Glomerular visceral epithelial cell (primary cell): ENCODE data around the gene GFRA1.
"Not testable (repeated sequence)": the region's sequence is repeated elsewhere in the genome, so short reads cannot be mapped to it uniquely, and the experiment has no call there.

Experiments used
- DNase-seq: peaks from one replicate; pipeline ENCODE4 v3.0.0-alpha.2; 2016; ENCODE audit errors: extremely low spot score

The GFRA1 gene

GRCh38 chr10:116038259-116038658 lies 234.7 kb downstream of the GFRA1 start:
- DNase-seq = no peak

GRCh38 chr10:116035406-116035805 lies 237.6 kb downstream of the GFRA1 start:
- not testable (repeated sequence) for DNase-seq

DNA sequence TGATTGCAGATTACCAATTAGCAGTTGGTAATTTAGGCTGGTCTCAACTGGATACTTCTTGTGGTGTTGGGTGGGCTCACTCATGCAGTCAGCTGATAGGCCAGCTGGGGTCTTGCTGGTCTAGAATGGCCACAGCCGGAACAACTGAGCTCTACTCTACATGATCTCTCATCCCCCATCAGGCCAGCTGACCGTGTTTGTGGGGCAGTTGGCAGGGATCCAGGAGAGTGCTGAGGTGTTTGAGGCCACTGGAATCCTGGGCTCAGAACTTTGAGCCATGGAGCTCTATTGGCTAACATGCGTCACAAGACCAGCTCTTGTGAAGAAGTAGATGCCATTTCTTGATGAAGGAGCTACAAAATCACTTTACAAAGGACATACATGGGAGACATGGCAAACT lies 242.4 kb downstream of the GFRA1 start:
- peak; percentile 19 for DNase-seq

GRCh38 chr10:116029826-116030225 lies 243.2 kb downstream of the GFRA1 start:
- no peak for DNase-seq

DNA sequence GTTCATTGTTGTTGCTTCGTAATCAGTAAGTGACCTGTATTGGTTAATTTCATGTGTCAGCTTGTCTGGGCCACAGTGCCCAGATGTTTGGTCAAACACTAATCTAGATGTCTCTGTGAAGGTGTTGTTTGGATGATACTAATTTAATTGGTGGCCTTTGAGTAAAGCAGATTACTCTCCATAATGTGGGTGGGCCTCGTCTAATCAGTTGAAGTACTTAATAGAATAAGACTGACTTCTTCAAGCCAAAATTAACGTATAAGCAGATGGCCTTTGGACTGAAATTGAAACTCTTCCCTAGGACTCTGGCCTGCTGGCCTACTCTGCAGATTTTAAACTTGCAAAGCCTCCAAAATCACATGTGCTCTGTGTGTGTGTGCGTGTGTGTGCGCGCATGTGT lies 245.7 kb downstream of the GFRA1 start:
- DNase-seq = no peak

DNA sequence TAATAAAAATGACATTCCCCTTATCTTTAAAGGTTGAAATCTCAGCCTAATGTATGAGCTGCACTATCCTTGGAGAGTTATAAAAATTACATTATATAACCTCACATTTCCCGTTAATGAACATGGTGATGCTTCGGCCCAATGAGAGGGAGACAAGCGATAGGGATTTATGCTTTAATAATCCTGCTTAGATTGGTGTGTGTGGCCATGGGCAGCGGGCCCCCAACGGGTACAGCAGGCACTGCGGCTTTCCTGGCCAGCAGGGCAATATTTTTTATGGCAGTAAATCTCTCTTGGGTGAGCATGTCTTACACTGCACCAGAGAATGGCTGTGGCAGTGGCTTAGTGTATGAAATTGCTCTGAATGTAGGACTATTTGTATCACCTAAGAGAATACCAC lies 246.3 kb downstream of the GFRA1 start:
- no peak for DNase-seq

DNA sequence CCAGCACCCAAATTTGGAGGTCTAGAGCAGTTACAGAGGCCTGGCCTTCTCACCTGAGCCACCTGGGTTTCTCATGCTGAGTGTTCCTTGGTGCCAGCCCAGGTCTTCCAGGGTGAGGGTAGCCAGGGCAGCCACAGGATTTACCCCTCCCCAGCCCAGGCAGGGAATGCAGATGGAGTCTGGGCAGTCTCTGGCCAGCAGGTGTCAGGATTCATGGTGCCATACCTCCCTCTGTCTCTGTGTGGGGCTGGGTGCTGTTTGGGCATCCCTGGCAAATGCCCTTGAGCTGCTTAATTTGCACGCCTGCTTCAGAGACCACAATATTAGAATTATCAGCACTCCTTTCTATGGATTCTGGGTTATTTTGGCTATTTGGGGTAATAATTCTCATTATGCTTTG lies 246.7 kb downstream of the GFRA1 start:
- DNase-seq = no peak

DNA sequence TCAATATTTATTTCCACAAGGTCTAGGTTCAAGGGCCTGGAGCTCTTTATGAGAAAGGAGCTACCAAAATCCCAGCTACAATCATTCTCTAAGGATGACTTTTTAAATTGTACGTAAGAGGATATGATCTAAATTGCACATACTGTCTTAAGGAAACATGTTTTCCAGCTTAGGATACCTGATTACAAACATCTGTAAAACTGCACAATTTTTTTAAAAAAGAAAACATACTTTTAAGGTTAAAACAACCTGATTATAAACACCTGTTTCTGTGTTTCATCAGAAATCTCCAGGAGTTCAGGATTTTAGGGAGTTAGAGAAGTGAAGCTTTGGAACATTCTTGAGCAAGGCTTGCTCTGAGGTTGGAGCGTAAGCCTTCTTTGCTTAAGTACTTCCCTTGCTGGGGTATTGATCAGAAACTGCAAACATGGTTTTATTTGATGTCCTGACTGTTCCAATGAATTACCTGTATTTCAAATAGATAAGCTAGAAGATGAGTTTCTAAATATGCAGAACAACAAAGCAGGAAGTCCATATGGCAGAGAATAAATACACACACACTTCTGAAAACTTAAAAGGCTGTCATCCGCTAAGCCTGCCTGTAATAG lies 248.6 kb downstream of the GFRA1 start:
- DNase-seq = no peak

DNA sequence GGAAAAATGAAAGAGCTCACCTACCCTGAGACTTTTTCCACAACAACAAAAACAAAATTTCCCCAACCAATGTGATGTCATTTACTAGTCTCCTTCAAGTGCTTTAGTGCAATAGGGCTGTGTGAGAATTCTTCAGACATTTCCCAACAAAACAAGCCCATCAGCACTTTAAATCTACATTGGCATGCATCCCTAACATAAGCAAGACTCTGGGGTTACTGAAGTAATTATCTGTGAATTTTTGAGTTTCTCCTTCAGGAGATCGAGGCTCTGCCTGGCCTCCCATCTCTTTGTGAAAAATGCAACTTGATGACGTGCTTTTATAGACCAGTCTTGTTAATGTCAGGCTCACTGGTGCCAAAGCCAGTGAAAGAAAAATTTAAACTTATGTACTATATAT lies 255.6 kb downstream of the GFRA1 start:
- no peak for DNase-seq

DNA sequence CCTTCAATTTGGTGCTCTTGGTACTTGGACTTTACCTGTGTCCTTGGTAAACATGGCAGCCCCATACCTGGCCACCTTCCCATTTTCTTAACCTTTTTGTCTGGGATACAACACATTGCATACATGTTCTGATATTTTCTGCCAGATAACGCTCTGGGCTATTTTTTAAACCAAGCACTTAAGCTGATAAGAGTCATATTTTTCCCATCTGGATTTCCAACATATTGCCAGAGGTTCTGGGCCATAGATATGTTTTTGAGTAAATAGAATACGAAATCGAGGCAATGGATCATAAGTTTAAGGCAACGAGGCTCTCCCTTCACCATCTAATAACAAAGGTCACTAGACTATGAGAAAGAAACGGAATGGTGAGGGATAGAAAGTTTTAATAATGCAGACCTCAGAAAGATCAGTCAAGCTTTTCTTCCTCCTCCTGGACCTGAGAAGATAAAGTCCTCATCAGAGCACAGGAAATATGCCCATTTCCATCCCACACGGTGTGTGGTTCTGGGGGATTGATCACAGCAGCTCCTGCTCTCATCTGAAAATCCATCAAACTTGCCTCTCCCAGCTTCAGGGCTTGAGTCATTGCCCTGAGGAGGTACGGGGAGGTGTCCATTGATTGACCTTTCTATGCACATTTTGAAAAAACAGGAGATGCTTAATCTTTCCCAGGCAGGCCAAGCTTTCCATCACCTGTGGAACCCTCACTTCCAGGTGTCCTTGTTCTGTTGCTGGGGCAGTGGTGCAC lies 257.2 kb downstream of the GFRA1 start:
- no peak for DNase-seq

- no peak for DNase-seq
Measured at GRCh38 chr10:116014871-116015582, 258.0 kb downstream of the GFRA1 start.

GRCh38 chr10:116014326-116014725 lies 258.7 kb downstream of the GFRA1 start:
- no peak for DNase-seq

- DNase-seq = no peak
Measured at GRCh38 chr10:116011929-116012328, 261.1 kb downstream of the GFRA1 start.

GRCh38 chr10:116007256-116007891 lies 265.6 kb downstream of the GFRA1 start:
- no peak for DNase-seq
